GM23248 (cell line): ENCODE measurements around the gene IFNGR1. TPM values are rescaled to one million over a fixed set of nuclear protein-coding genes. Genes with fewer than 3 reads are reported as not detected.
"Not testable (repeated sequence)": the region's sequence is repeated elsewhere in the genome, so short reads cannot be mapped to it uniquely, and the experiment has no call there.

Source experiments
- DNase-seq: peaks from one replicate; pipeline ENCODE4 v3.0.0-alpha.2; 2015
- H2AFZ ChIP-seq: fragments of 200-600 bp; sonication (generic); 2 replicates; pipeline ENCODE4 v1.6.1; 2016; ENCODE audit warnings: antibody characterized with exemption
- H3F3A ChIP-seq: fragments of 200-600 bp; sonication (generic); 2 replicates; pipeline ENCODE4 v1.6.1; 2016; ENCODE audit warnings: mild to moderate bottlenecking, antibody characterized with exemption, mixed run types; ENCODE audit not compliant: insufficient read depth
- H3K27ac ChIP-seq: fragments of 200-600 bp; sonication (generic); 2 replicates; pipeline ENCODE4 v1.5.1; 2016; ENCODE audit warnings: mild to moderate bottlenecking
- H3K27me3 ChIP-seq: fragments of 200-600 bp; sonication (generic); replicated peaks from 2 replicates; pipeline ENCODE4 v1.6.1; 2016; ENCODE audit warnings: mild to moderate bottlenecking; ENCODE audit not compliant: insufficient read depth
- H3K36me3 ChIP-seq: fragments of 200-600 bp; sonication (generic); 2 replicates; pipeline ENCODE4 v1.6.1; 2016; ENCODE audit warnings: low read depth, mild to moderate bottlenecking
- H3K4me1 ChIP-seq: fragments of 200-600 bp; sonication (generic); 2 replicates; pipeline ENCODE4 v1.6.1; 2016; ENCODE audit warnings: mild to moderate bottlenecking; ENCODE audit not compliant: insufficient read depth
- H3K4me2 ChIP-seq: fragments of 200-600 bp; sonication (generic); one replicate; pipeline ENCODE4 v1.6.1; 2016; ENCODE audit warnings: mild to moderate bottlenecking; ENCODE audit not compliant: unreplicated experiment
- H3K4me3 ChIP-seq: fragments of 200-600 bp; sonication (generic); 2 replicates; pipeline ENCODE4 v1.5.1; 2016; ENCODE audit warnings: mild to moderate bottlenecking
- H3K79me2 ChIP-seq: fragments of 200-600 bp; sonication (generic); 2 replicates; pipeline ENCODE4 v1.6.1; 2016; ENCODE audit warnings: mild to moderate bottlenecking; ENCODE audit not compliant: insufficient read depth
- H3K9ac ChIP-seq: fragments of 200-600 bp; sonication (generic); 2 replicates; pipeline ENCODE4 v1.6.1; 2016; ENCODE audit warnings: mild to moderate bottlenecking
- H3K9me2 ChIP-seq: fragments of 200-600 bp; sonication (generic); 2 replicates; pipeline ENCODE4 v1.6.1; 2016; ENCODE audit warnings: mixed run types, mild to moderate bottlenecking, moderate library complexity; ENCODE audit not compliant: insufficient read depth
- H3K9me3 ChIP-seq: fragments of 200-600 bp; sonication (generic); one replicate; pipeline ENCODE4 v1.6.1; 2017; ENCODE audit warnings: low read depth
- H4K20me1 ChIP-seq: fragments of 200-600 bp; sonication (generic); 2 replicates; pipeline ENCODE4 v1.6.0; 2016; ENCODE audit not compliant: insufficient read depth
- EZH2 ChIP-seq: fragments of 200-600 bp; sonication (generic); IDR thresholded peaks from 2 replicates; pipeline ENCODE4 v1.6.1; 2018; ENCODE audit warnings: antibody characterized with exemption, mild to moderate bottlenecking; ENCODE audit not compliant: insufficient read depth, poor library complexity, severe bottlenecking
- EZH2phosphoT487 ChIP-seq: fragments of 200-600 bp; sonication (generic); IDR thresholded peaks from 2 replicates; pipeline ENCODE4 v1.6.1; 2018; ENCODE audit warnings: antibody characterized with exemption, moderate library complexity, mild to moderate bottlenecking, low read depth; ENCODE audit not compliant: insufficient read depth
- WGBS, 2 experiments: methylation state at CpG; one replicate each; pipeline ENCODE4 v1.1.6; 2015 to 2017; ENCODE audit warnings: low lambda C conversion rate in 2 of 2, low coverage in 1 of 2; ENCODE audit errors: missing lambda C conversion rate in 2 of 2; 5-methylcytosine and 5-hydroxymethylcytosine counted together
- in situ Hi-C: fragments of 300-500 bp; cut with MboI; formaldehyde crosslinking; loops from 2 replicates; pipeline ENCODE4 v1.15.0; 2020
- polyA plus RNA-seq: library from polyadenylated mRNA; unstranded; fragments of >200 nt; fragmentation: Nextera tagmentation; extraction: Ambion mirVana; gene quantifications from 2 replicates; pipeline ENCODE4 v1.2.1, GENCODE V29; 2016
- total RNA-seq: library from RNA; depleted of rRNA; stranded (reverse); fragments of >200 nt; shearing (Covaris generic); gene quantifications from 2 replicates; pipeline ENCODE4 v1.2.3, GENCODE V29; 2014

Gene IFNGR1
- total and polyA plus RNA-seq, 2 experiments from 2014 or later: 58.8 to 61.6 TPM

GRCh38 chr6:137208279-137208678, 10.9 kb downstream of the IFNGR1 start:
- Histone ChIP-seq H3K9me2 (no peaks in the 10 kb centered on the region), H3F3A (no peaks in the 10 kb centered on the region), H3K4me3 (no peak overlapping the region), H3K79me2 (peaks cover 80% of the 10 kb centered on the region), H3K4me2 (no peak overlapping the region), H3K36me3 (peaks cover 26% of the 10 kb centered on the region), H4K20me1 (no peaks in the 10 kb centered on the region), H3K4me1 (peaks cover 11% of the 10 kb centered on the region), H3K9ac (no peak overlapping the region), H3K27me3 (no peaks in the 10 kb centered on the region), H3K9me3 (no peaks in the 10 kb centered on the region), H3K27ac (no peak overlapping the region), H2AFZ (no peak overlapping the region)
- TF ChIP-seq EZH2phosphoT487 (no peak), EZH2 (no peak)
- 98 to 100% methylated on average over 7 of the region's 7 CpGs for WGBS, 2 experiments
- DNase-seq: no peak
- in situ Hi-C loops: no loop called here

- WGBS, 2 experiments: 91 to 98% methylated on average over 3 of the region's 3 CpGs
- DNase-seq, H2AFZ ChIP-seq, H3K9ac ChIP-seq, H3F3A ChIP-seq, H4K20me1 ChIP-seq, H3K27me3 ChIP-seq, H3K9me3 ChIP-seq, H3K9me2 ChIP-seq, H3K4me3 ChIP-seq, H3K4me2 ChIP-seq, H3K27ac ChIP-seq, in situ Hi-C loops: not testable (repeated sequence)
- peaks cover 33% of the 10 kb centered on the region for H3K36me3 ChIP-seq
- H3K4me1 ChIP-seq: peaks cover 11% of the 10 kb centered on the region
- H3K79me2 ChIP-seq: peaks cover 72% of the 10 kb centered on the region
Observed at GRCh38 chr6:137207457-137207856, 11.7 kb downstream of the IFNGR1 start.

GRCh38 chr6:137206577-137206976, 12.6 kb downstream of the IFNGR1 start:
- H3K4me2 ChIP-seq: no peak overlapping the region
- no peaks in the 10 kb centered on the region for H3K27me3 ChIP-seq
- H3K9me2 ChIP-seq: no peaks in the 10 kb centered on the region
- no peak for TF ChIP-seq EZH2phosphoT487
- no peak for TF ChIP-seq EZH2
- H3K4me3 ChIP-seq: no peak overlapping the region
- in situ Hi-C loops: no loop called here
- DNase-seq: no peak
- H3K79me2 ChIP-seq: peaks cover 63% of the 10 kb centered on the region
- H3K4me1 ChIP-seq: peaks cover 11% of the 10 kb centered on the region
- no peak overlapping the region for H2AFZ ChIP-seq
- no peaks in the 10 kb centered on the region for H3K9me3 ChIP-seq
- no peaks in the 10 kb centered on the region for H4K20me1 ChIP-seq
- H3K36me3 ChIP-seq: peaks cover 33% of the 10 kb centered on the region
- H3F3A ChIP-seq: no peaks in the 10 kb centered on the region
- no peak overlapping the region for H3K27ac ChIP-seq
- 93 to 95% methylated on average over 1 of the region's 1 CpG for WGBS, 2 experiments
- H3K9ac ChIP-seq: no peak overlapping the region

GRCh38 chr6:137203256-137203655, 15.9 kb downstream of the IFNGR1 start:
- 97 to 98% methylated on average over 2 of the region's 2 CpGs for WGBS, 2 experiments
- H3K36me3 ChIP-seq: peaks cover 57% of the 10 kb centered on the region
- H4K20me1 ChIP-seq: no peaks in the 10 kb centered on the region

GRCh38 chr6:137202078-137202477, 17.1 kb downstream of the IFNGR1 start:
- no peaks in the 10 kb centered on the region for H4K20me1 ChIP-seq
- H3K4me1 ChIP-seq: no peaks in the 10 kb centered on the region
- 94% methylated on average over 6 of the region's 6 CpGs for WGBS, 2 experiments
- H2AFZ ChIP-seq: no peak overlapping the region
- no peak overlapping the region for H3K27ac ChIP-seq
- no peak overlapping the region for H3K4me3 ChIP-seq
- no peaks in the 10 kb centered on the region for H3K27me3 ChIP-seq
- no peaks in the 10 kb centered on the region for H3F3A ChIP-seq
- no peak for TF ChIP-seq EZH2phosphoT487
- no peak for TF ChIP-seq EZH2
- in situ Hi-C loops: no loop called here
- no peaks in the 10 kb centered on the region for H3K9me3 ChIP-seq
- peaks cover 18% of the 10 kb centered on the region for H3K79me2 ChIP-seq
- no peaks in the 10 kb centered on the region for H3K9me2 ChIP-seq
- H3K9ac ChIP-seq: no peak overlapping the region
- peaks cover 67% of the 10 kb centered on the region for H3K36me3 ChIP-seq
- no peak overlapping the region for H3K4me2 ChIP-seq
- DNase-seq: no peak

More at GRCh38 chr6:137203256-137203655, 15.9 kb downstream of the IFNGR1 start:
- no peaks in the 10 kb centered on the region for H3F3A ChIP-seq
- no peaks in the 10 kb centered on the region for H3K9me3 ChIP-seq
- H3K4me1 ChIP-seq: no peaks in the 10 kb centered on the region
- TF ChIP-seq EZH2phosphoT487 (no peak), EZH2 (no peak)
- no peak overlapping the region for H3K9ac ChIP-seq
- no peak overlapping the region for H2AFZ ChIP-seq
- H3K4me3 ChIP-seq: no peak overlapping the region
- H3K4me2 ChIP-seq: no peak overlapping the region
- H3K79me2 ChIP-seq: peaks cover 30% of the 10 kb centered on the region
- H3K27me3 ChIP-seq: no peaks in the 10 kb centered on the region
- in situ Hi-C loops: no loop called here
- no peak overlapping the region for H3K27ac ChIP-seq
- DNase-seq: no peak
- H3K9me2 ChIP-seq: no peaks in the 10 kb centered on the region
